K562 (cell line): ENCODE measurements around the gene SUFU. TPM values are rescaled to one million over a fixed set of nuclear protein-coding genes. Genes with fewer than 3 reads are reported as not detected.
A peak's percentile ranks its signal among the peaks of the same experiment; 100 is the strongest.

Experiments used
- ARID1B ChIP-seq: fragments of 450-650 bp; IDR thresholded peaks from 2 replicates; pipeline ENCODE4 v1.6.1; 2016; ENCODE audit warnings: antibody characterized with exemption, mild to moderate bottlenecking, inconsistent platforms
- ARID2 ChIP-seq: fragments of 450-650 bp; IDR thresholded peaks from 2 replicates; pipeline ENCODE4 v1.6.1; 2017; ENCODE audit warnings: antibody characterized with exemption, mild to moderate bottlenecking
- ELF1 ChIP-seq: fragments of 200-800 bp; sonication (Bioruptor generic); IDR thresholded peaks from 2 replicates; pipeline ENCODE4 v1.6.1; 2016; ENCODE audit warnings: missing genetic modification characterization, missing compliant biosample characterization
- FOS ChIP-seq: IDR thresholded peaks from 3 replicates; pipeline ENCODE4 v1.6.1; 2011; ENCODE audit not compliant: insufficient read length; ENCODE audit errors: extremely low read depth
- GABPB2 ChIP-seq: fragments of 250-450 bp; sonication (Bioruptor Pico); conservative IDR thresholded peaks from 2 replicates; pipeline ENCODE4 v1.5.1; 2021; ENCODE audit warnings: mild to moderate bottlenecking
- GATAD2B ChIP-seq: fragments of 450-650 bp; IDR thresholded peaks from 2 replicates; pipeline ENCODE4 v1.6.1; 2017; ENCODE audit warnings: mild to moderate bottlenecking, borderline replicate concordance
- IRF2 ChIP-seq: sonication (generic); formaldehyde crosslinking; IDR thresholded peaks from 2 replicates; pipeline ENCODE4 v1.8.1; 2022; ENCODE audit warnings: mild to moderate bottlenecking, missing genetic modification reagents
- MECOM ChIP-seq: fragments of 250-450 bp; sonication (Bioruptor Pico); IDR thresholded peaks from 2 replicates; pipeline ENCODE4 v1.8.0; 2022; ENCODE audit warnings: inconsistent platforms
- NFRKB ChIP-seq: fragments of 450-650 bp; IDR thresholded peaks from 2 replicates; pipeline ENCODE4 v1.6.1; 2016; ENCODE audit warnings: low read depth
- PPARD ChIP-seq: fragments of 250-450 bp; sonication (Bioruptor Pico); IDR thresholded peaks from 2 replicates; pipeline ENCODE4 v1.8.0; 2022; ENCODE audit warnings: inconsistent platforms, mild to moderate bottlenecking, moderate library complexity
- RB1 ChIP-seq: fragments of 450-650 bp; IDR thresholded peaks from 2 replicates; pipeline ENCODE4 v1.6.1; 2017; ENCODE audit warnings: low read depth, mild to moderate bottlenecking
- STAG1 ChIP-seq: sonication (generic); formaldehyde crosslinking; IDR thresholded peaks from 2 replicates; pipeline ENCODE4 v1.5.0; 2020; ENCODE audit warnings: missing genetic modification reagents, borderline replicate concordance
- TAL1 ChIP-seq: fragments of 450-650 bp; IDR thresholded peaks from 2 replicates; pipeline ENCODE4 v1.6.1; 2016; ENCODE audit warnings: mild to moderate bottlenecking
- YBX1 ChIP-seq: fragments of 450-650 bp; IDR thresholded peaks from 2 replicates; pipeline ENCODE4 v1.7.1; 2016; ENCODE audit warnings: mild to moderate bottlenecking
- YY1 ChIP-seq, 3 experiments: IDR thresholded peaks; 2 replicates each; pipeline ENCODE4 v1.6.1; 2011; ENCODE audit warnings: low read length in 2 of 3, mild to moderate bottlenecking in 2 of 3, moderate library complexity in 2 of 3, borderline replicate concordance in 1 of 3, control low read depth in 1 of 3, low read depth in 1 of 3; ENCODE audit not compliant: insufficient read depth in 3 of 3, insufficient replicate concordance in 2 of 3, control insufficient read depth in 1 of 3, insufficient read length in 1 of 3; ENCODE audit errors: extremely low read depth in 1 of 3
- ZFX ChIP-seq: sonication (generic); formaldehyde crosslinking; IDR thresholded peaks from 2 replicates; pipeline ENCODE4 v1.8.0; 2022; ENCODE audit warnings: mild to moderate bottlenecking, missing genetic modification reagents, moderate library complexity
- ZNF197 ChIP-seq: fragments of 200-800 bp; sonication (Bioruptor generic); IDR thresholded peaks from 2 replicates; pipeline ENCODE4 v1.6.1; 2016; ENCODE audit warnings: low read depth, missing genetic modification characterization, missing compliant biosample characterization
- ZNF695 ChIP-seq: fragments of 450-650 bp; formaldehyde crosslinking; IDR thresholded peaks from 2 replicates; pipeline ENCODE4 v1.4.0; 2020; ENCODE audit warnings: mild to moderate bottlenecking, moderate library complexity
- polyA plus RNA-seq, 8 experiments: library from polyadenylated mRNA; depleted of rRNA in 4 of 8; stranded (reverse) in 5 of 8; unstranded in 3 of 8; fragments of >200 nt; fragmentation: Nextera tagmentation in 2 of 8; fragmentation: Illumina TruSeq in 1 of 8; extraction: Ambion mirVana in 2 of 8; extraction: Trizol in 1 of 8; gene quantifications; 2 replicates each; pipeline versions ENCODE4 v1.2.1 to v1.2.3, GENCODE V29; 2011 to 2014; ENCODE audit warnings: inconsistent platforms in 1 of 8, missing spikeins in 1 of 8
- total RNA-seq, 7 experiments: library from RNA; depleted of rRNA in 6 of 7; stranded (reverse); fragments of >200 nt in 6 of 7; fragmentation: Illumina TruSeq in 2 of 7; extraction: Trizol in 2 of 7; gene quantifications; 2 replicates each; pipeline versions ENCODE4 v1.2.1 to v1.2.3, GENCODE V29; 2011 to 2021; ENCODE audit warnings: low replicate concordance in 1 of 7
- TF ChIP-seq, protein P1 (sequence below): fragments of 250-450 bp; sonication (Bioruptor Pico); IDR thresholded peaks from 2 replicates; pipeline ENCODE4 v1.5.0; 2020; ENCODE audit warnings: mild to moderate bottlenecking, borderline replicate concordance
- TF ChIP-seq, protein P2 (sequence below), 2 experiments: fragments of 450-650 bp; conservative IDR thresholded peaks; 2 replicates each; pipeline ENCODE4 v1.6.1; 2017; ENCODE audit warnings: mild to moderate bottlenecking in 2 of 2, moderate library complexity in 2 of 2
- TF ChIP-seq, protein P3 (sequence below): sonication (generic); formaldehyde crosslinking; IDR thresholded peaks from 2 replicates; pipeline ENCODE4 v1.8.0; 2022; ENCODE audit warnings: mild to moderate bottlenecking, missing genetic modification reagents
- TF ChIP-seq, protein P4 (sequence below): fragments of 250-450 bp; sonication (Bioruptor Pico); IDR thresholded peaks from 2 replicates; pipeline ENCODE4 v1.4.0; 2020; ENCODE audit warnings: mild to moderate bottlenecking, moderate library complexity

SUFU gene
- total and polyA plus RNA-seq, 9 of the 15 experiments (the other 6 are each of a cell fraction or from before 2014, with no cell fraction given), result 0.59 to 6.3 (median 0.82) TPM

DNA sequence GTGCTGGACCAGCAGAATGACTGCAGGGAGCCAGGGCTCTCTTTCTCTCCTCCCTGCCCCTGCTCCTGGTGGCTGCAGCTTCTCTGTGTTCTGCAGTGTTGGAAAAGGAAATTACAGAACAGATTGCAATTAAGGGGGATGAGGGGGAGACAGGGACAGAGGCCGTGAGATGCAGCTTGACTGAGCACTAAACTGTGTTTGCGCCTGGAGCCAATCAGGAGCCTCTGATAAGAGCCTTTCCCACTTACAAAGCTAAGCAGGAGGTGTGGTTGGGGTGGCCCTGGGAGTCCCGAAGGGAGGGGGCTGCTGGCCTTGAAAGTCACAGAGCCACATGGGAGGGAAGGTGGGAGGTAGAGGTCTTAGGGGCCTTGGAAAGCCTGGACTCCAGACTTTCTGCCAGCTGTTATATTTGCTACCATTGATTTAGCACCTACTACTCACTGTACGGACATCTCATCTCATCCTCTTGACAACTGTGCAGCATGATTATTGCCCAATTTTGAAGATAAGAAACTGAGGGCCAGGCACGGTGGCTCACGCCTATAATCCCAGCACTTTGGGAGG lies 167.2 kb downstream of the SUFU start (continued):
- TF ChIP-seq, protein P1, sequence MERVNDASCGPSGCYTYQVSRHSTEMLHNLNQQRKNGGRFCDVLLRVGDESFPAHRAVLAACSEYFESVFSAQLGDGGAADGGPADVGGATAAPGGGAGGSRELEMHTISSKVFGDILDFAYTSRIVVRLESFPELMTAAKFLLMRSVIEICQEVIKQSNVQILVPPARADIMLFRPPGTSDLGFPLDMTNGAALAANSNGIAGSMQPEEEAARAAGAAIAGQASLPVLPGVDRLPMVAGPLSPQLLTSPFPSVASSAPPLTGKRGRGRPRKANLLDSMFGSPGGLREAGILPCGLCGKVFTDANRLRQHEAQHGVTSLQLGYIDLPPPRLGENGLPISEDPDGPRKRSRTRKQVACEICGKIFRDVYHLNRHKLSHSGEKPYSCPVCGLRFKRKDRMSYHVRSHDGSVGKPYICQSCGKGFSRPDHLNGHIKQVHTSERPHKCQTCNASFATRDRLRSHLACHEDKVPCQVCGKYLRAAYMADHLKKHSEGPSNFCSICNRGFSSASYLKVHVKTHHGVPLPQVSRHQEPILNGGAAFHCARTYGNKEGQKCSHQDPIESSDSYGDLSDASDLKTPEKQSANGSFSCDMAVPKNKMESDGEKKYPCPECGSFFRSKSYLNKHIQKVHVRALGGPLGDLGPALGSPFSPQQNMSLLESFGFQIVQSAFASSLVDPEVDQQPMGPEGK (CRISPR knock-in tag), result no peak
- TF ChIP-seq ZNF695 (CRISPR knock-in tag), result no peak
- no peak for TF ChIP-seq RB1
- TF ChIP-seq FOS, result no peak
- no peak for TF ChIP-seq IRF2 (CRISPR knock-in tag)
- no peak for TF ChIP-seq ELF1 (tag)
- TF ChIP-seq YBX1, result no peak
- no peak for TF ChIP-seq ARID2
- TF ChIP-seq NFRKB, result no peak
- no peak for TF ChIP-seq GATAD2B
- TF ChIP-seq ARID1B, result peak; percentile 51
- no peak for TF ChIP-seq MECOM
- TF ChIP-seq GABPB2 (CRISPR knock-in tag), result no peak
- no peak for TF ChIP-seq ZFX
- no peak for TF ChIP-seq PPARD (CRISPR knock-in tag)
- TF ChIP-seq, protein P2, sequence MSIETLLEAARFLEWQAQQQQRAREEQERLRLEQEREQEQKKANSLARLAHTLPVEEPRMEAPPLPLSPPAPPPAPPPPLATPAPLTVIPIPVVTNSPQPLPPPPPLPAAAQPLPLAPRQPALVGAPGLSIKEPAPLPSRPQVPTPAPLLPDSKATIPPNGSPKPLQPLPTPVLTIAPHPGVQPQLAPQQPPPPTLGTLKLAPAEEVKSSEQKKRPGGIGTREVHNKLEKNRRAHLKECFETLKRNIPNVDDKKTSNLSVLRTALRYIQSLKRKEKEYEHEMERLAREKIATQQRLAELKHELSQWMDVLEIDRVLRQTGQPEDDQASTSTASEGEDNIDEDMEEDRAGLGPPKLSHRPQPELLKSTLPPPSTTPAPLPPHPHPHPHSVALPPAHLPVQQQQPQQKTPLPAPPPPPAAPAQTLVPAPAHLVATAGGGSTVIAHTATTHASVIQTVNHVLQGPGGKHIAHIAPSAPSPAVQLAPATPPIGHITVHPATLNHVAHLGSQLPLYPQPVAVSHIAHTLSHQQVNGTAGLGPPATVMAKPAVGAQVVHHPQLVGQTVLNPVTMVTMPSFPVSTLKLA (conservative IDR thresholded peaks at IDR 0.05), result peak; percentile 29 to 66; a peak in 3 of 4 replicates
- no peak for TF ChIP-seq STAG1 (CRISPR knock-in tag)
- TF ChIP-seq, protein P3, sequence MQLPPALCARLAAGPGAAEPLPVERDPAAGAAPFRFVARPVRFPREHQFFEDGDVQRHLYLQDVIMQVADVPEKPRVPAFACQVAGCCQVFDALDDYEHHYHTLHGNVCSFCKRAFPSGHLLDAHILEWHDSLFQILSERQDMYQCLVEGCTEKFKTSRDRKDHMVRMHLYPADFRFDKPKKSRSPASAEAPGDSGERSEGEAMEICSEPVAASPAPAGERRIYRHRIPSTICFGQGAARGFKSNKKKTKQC (CRISPR knock-in tag), result no peak
- no peak for TF ChIP-seq TAL1
- TF ChIP-seq, protein P4, sequence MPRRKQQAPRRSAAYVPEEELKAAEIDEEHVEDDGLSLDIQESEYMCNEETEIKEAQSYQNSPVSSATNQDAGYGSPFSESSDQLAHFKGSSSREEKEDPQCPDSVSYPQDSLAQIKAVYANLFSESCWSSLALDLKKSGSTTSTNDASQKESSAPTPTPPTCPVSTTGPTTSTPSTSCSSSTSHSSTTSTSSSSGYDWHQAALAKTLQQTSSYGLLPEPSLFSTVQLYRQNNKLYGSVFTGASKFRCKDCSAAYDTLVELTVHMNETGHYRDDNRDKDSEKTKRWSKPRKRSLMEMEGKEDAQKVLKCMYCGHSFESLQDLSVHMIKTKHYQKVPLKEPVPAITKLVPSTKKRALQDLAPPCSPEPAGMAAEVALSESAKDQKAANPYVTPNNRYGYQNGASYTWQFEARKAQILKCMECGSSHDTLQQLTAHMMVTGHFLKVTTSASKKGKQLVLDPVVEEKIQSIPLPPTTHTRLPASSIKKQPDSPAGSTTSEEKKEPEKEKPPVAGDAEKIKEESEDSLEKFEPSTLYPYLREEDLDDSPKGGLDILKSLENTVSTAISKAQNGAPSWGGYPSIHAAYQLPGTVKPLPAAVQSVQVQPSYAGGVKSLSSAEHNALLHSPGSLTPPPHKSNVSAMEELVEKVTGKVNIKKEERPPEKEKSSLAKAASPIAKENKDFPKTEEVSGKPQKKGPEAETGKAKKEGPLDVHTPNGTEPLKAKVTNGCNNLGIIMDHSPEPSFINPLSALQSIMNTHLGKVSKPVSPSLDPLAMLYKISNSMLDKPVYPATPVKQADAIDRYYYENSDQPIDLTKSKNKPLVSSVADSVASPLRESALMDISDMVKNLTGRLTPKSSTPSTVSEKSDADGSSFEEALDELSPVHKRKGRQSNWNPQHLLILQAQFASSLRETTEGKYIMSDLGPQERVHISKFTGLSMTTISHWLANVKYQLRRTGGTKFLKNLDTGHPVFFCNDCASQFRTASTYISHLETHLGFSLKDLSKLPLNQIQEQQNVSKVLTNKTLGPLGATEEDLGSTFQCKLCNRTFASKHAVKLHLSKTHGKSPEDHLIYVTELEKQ, result no peak
- no peak for TF ChIP-seq YY1 (IDR thresholded peaks at IDR 0.05; ENCODE audit: borderline replicate concordance in 1 of 3, control insufficient read depth in 1 of 3, extremely low read depth in 1 of 3, insufficient read depth in 3 of 3, insufficient read length in 1 of 3, insufficient replicate concordance in 2 of 3, low read depth in 1 of 3, low read length in 2 of 3)
- no peak for TF ChIP-seq ZNF197 (CRISPR knock-in tag)
